HG03175 (cell line): ENCODE data around the gene KRT7.

Source experiments
- ATAC-seq: cut with Tn5 transposase; IDR thresholded peaks from one replicate; pipeline ENCODE4 v1.9.1; 2021; ENCODE audit warnings: mild to moderate bottlenecking, moderate library complexity; ENCODE audit not compliant: unreplicated experiment

The KRT7 gene

DNA sequence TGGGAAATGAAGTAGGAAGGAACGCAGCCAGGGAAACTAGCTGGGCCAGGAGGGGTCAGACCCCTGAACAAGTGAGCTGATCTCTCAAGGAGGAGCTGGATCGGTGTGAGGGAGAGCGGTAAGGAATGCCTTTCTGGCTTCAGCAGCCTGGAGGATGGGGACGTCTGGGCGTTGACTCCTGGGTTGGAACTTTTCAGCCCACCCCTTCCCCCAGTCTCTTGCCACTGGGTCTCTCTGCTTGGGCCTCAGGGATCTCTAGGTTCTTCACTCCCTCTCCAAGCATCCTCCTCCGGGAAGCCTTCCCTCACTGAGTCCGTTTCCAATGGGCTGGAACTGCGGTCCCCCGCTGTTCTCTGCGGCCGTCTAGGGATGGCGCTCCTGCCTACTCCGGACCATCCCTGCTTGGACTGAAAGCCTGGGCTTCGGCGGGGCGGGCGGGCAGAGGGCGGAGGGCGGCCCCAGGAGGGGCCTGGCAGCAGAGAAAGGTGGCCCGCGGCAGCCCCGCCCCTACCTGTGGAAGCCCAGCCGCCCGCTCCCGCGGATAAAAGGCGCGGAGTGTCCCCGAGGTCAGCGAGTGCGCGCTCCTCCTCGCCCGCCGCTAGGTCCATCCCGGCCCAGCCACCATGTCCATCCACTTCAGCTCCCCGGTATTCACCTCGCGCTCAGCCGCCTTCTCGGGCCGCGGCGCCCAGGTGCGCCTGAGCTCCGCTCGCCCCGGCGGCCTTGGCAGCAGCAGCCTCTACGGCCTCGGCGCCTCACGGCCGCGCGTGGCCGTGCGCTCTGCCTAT lies at the start of gene KRT7:
KRT7 (plus strand) TSS at position 570 of the 788 bp plus-strand sequence; CDS start at position 624, 54 bp downstream.
- no peak for ATAC-seq

DNA sequence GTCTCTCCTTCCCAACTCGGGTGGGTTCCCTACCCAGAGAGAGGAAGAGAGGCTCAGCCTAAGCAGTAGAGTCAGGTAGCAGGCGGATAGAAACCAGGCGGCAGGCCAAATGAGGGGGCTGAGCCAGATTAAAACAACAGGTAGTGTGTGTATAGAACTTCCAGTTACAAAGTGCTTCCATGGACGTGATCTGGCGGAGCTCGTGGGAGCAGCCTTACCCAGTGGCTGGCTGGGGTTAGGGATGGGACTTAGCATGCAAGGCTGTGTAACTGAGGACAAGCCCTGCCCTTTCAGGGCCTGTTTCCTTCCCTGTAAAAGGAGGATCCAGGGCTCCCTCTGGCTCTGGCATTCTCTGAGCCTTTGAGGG lies 49.5 kb upstream of the KRT7 start:
- no peak for ATAC-seq

DNA sequence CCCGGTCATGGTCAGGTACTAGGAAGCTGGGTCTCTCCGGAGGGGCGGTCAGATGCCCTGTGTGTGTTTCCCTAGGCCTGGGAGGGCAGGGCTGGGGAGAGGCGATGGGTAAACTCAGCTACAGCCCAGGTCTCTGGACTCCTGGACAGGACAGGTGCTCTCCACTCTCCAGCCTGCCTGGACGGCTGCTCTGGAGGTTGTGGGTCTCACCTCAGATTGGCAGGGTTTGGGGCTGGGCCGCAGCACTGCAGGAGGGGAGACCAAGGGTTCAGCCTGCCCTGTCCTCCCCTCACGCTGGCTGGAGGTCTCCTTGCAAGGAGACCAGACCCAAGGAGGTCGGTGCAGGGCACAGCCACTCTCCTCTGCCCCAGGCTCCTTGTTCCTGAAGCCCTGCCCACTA lies 49.1 kb upstream of the KRT7 start:
- ATAC-seq: no peak

DNA sequence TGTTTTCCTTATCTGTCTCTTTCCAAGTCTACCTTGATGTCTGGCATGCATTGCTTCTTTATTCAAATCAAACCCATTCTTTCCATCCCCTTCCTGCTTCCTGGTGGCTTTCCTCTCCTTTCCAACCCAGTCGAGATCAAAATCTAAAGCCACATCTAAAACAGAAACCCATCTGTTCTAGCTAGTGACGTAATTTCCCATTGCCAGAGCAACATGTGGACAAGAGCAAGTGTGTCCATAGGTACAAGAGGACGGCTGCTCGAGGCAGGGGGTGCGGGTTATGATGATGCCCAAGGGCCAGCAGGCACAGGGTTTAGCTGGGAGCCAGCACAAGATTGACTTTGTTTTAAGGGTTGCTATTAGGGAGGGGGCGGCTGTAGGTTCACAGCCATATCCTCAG lies 48.2 kb upstream of the KRT7 start:
- ATAC-seq: no peak

DNA sequence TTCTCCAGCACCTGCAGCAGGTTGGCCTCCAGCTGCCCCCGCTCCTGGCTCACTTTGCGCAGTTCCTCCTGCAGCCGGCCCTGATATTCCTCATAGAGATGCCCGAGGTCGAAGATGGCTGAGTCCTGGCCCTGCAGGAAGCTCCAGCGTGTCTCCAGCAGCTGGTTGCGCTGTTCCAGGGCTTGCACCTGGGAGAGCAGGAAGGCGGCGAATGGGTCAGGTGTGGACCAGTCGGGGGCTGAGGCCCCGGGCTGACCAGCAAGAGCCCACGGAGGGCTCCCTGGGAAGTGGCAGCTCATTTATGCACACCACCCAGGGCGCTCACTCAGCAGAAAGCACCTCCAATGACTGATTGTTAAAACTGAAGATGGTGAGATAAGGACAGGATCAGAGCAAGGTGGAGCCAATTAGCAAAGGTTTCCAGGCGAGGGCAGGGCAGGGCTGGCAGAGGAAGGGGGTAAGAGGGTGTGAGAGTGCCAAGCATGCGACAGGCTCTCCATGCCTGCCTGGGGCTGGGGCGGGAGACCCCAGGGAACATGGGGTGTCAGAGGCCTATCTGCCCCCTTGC lies 47.6 kb upstream of the KRT7 start:
- no peak for ATAC-seq

DNA sequence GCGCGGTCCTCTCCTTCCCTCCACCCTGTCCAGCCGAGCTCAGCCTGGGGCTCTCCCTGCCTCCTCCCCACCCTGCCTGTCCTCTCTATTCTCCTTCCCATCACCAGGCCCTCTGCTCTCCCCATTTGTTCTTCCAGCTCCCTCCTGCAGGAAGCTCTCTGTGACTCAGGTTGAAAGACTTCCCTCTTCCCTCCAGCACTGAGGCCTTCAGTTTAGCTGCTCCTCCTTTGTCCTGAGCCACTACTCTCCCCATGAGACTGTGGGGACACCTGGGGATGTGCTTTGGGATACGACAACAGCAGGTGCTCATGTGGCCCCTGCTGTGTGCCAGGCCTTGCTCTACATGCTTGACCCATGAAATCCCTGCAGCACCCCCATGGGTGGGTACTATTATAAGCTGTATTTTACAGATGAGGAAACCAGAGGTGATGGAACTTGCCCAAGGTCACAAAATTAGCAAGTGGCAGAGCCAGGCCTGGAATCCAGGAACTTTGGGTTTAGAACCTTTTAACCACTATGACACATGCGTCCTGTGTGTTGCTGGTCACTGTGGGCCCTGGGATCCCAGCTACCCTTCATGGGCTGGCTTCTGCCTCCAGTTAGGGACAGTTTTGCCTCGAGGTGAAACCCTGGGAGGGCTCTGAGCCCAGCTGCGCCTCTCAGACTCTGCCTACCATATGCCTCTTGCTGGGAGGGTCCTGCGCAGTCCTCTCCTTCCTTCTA lies 46.8 kb upstream of the KRT7 start:
- ATAC-seq: no peak

DNA sequence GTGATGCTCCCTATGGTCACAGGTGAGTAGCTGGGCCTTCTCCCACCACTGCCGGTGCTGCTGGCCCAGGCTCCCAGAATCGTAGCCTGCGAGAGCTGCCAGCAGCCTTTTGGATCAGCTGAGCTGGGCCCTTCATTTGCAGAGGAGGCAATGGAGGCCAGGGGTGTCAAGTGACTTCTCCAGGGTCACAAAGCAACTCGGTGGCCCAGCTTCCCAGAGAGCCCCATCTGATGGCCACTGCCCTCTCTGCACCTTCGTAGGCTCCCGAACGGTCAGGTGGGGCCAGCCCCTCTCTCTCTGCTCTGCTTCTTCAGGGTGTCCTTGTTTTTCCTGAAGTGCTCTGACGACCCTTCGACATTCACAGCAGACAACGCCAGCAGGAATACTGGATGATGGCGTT lies 45.8 kb upstream of the KRT7 start:
- no peak for ATAC-seq

DNA sequence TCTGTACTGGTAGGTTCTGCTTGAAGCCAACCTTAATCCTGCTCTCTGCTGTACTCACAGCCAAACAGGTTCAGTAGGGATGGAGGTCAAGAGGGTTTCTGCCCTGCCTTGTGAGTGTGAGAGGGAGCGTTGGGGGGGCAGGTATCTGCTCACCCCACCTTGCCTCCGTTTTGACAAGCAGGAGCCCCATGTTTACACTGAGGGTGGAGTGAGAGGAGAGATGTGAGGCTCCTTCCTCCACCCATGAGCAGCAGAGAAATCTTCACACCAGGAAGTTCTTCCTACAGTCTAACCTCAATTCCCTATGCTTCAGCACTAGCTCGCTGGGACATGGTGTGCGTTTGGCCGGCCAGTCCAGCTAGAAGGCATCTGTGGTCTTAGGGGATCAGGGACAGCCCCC lies 45.4 kb upstream of the KRT7 start:
- ATAC-seq: no peak

DNA sequence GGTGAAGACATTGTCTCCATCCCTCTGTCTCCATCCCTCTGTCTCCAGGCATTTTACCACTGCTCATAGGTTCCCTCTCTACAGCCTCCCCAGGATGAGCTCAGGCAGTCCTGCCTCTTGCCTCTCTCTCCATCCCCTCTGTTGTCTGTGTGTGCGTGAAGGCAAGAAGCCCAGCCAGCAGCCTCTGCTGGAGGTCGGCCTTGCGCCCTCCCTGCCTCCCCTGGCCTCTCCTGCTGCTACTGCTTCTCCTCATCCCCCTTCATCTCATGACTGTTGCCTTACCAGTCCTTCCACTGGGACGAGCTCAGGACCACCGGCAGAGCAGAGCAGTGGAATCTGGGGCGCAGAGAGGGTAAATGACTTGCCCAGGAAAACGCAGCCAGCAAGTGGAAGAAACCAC lies 44.4 kb upstream of the KRT7 start:
- no peak for ATAC-seq

DNA sequence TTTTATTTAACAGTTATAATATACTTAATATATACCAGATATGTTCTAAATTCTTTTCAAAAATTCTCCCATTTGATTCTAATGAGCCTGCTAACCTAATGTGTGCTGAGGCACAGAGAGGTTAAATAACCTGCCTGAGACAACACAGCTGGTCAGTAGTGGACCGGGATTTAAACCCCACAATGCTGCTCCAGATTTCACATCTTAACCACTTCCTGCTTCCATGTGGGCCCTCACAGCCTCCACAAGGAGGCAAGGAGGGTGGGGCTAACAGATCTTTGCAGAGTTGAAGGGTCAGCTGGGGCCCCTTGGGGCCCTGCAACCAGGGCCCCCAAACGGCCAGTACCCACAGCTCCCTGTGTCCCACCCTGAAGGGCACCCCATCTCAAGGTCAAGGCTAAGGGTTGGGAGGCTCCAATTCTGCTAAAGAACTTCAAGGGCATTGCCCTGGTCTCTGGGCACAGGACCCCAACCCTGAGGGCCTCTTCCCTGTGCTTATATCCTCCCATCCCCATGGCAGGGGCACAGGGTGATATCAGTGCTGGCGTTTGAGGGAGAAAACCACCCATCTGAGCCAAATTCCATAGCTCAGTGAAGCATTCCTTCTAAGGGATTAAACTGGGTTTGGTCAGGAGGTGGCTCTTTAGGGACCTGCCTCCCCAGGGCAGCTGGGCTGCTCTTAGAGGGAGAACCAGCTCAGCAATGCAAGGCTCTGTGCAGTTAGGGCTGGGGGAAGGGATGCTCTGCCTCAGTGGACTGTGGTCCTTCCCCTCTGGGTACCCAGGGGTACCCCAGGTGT lies 43.5 kb upstream of the KRT7 start:
- ATAC-seq: no peak

DNA sequence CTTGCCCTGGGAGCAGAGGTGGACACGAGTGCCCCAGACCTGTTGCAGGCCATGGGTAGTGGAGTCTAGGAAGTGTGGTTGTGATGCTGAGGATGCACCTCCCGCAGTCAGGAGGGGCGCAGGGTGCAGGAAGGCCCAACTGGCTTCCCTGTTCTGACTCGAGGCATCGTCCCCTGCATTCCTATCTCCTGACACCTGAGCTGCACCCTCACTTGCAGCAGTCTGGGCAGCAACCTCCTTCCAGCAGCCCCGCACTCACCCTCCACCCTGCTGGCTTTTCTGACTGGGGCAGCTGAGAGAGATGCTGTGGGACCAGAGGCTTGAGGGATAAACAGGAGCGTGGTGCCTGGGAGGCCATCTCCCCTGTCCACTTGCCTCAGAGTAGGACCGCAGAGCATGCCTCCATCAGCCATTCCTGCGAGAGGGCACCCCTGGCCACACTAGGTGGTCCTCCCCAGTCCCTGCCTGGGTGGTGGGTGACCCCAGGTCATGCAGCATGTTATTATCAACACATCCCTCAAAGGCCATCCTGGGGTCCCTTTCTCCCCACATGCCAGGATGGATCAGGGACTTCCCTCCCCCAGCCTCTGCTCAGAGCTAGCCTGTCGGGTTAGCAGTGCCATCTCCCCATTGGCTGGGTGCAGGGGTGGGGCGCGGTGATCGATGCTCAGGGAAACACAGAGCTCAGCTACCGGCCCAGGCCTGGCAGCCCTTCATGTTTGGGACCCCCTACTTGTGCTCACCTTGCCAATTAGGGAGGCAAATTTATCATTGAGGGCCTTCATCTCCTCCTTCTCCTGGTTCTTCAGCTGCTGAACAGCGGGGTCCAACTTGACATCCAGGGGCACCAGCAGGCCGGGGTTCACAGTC lies 41.9 kb upstream of the KRT7 start:
- ATAC-seq: no peak

DNA sequence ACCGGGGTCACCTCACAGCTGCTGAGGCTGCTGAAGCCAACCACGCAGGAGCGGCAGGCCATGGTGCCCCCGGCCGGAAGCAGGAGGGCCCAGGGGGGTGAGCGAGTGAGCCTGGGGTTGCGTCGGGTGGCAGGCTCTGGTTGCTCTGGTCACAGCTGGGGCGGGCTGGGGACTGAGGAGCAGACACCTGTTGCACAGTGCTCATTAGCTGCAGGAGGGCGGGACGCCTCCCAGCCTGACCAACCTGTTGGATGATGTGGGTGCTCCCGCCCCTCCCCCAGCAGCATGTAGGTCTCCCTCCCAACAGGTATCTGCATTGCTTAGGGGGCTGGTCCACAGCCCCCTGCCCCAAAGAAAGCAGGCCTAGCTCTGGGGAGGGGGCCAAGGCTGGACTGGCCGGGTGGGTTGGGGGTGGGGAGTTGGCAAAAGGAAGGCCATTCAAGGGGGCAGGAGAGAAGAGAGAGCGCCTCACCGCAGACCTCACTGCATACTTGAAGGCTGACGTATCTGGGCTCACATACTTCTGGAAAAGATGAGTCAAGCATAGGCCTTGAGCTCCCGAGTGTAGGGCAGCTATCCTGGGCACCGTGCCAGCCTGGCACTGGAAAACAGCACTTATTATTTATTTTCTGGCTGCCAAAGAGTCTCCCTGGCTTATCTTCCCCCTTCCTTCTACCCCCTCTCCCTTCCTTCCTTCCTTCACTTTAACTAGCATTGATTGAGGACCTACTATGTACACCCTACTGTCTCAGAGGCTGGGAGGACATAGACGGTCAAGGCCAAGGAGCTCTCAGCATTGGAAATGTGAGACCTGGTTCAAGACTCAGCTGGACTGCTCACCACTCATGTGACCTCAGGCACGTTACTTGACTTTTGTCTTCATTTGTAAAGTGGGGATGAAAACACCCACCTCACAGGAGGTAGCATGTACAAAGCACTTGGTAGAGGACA lies 40.9 kb upstream of the KRT7 start, which contains the start of gene KRT80:
KRT80 (minus strand) TSS at position 174 of the 951 bp plus-strand sequence; CDS start at position 62, 112 bp downstream.
- no peak for ATAC-seq

DNA sequence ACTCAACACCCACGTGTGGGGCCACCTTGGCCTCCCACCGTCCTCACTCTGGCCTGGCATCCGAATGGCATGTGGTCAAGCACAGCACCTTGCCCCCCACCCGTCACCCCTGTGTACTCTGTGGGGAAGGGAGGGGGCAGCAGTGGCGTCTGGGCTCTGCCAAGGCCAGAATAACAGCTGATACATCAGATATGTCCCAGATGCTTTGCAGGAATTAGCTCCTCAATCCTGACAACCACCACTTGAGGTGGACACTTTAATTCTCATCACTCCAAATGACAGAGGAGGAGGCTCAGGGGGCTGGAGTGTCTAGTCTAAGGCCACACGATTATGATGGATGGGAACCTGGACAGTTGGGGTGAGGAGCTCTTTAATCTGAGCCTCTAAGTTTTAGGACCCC lies 39.5 kb upstream of the KRT7 start:
- no peak for ATAC-seq

DNA sequence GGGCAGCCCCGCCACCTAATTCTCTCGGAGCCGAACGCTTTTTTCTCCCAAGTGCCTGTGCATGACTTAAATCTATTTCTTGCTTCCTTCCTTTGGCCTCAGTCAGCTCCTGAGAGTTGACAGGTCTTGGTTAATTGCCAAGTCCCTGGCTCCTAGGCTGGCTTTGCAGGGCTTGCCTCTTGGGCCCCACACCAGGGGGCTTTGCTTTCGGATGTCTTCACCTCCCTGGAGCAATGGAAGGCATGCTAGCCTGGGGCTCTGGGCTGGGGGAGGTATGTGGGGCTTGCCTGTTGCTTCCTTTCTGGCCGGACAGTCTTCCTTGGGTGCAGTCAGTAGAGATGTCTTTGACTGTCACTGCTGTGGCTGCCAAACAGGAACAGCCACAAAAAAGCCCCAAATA lies 39.1 kb upstream of the KRT7 start:
- ATAC-seq: no peak

DNA sequence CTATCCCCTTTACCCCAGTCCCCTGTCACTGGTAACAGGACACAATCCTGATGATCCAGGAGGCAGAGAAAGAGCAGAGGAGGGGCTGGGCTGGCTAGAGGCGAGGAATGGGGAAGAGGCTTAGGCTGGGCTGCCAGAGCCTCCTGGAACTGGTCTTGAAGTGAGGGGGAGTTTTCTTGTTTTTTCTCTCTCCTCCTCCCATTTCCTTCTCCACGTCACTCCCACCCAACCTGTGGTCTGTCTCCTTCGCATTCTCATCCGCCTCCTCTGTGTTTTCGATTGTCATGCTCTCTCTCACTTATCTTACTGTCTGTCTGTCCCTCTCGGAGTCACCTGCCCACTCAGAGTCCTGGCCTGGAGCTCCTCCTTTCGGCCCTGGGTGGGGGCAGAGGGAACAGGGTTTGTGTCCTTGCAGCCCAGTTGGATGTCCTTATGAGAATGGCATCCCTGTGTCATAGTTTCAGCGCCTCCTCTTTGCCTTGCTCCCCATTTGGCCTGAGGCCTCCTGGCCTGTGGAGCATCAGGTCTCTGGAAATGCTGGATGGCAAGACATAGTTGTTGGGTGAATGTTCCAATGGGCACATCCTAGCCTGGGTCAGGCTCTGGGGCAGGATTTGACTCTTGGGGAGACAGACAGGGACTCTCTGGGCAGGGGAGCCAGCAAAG lies 37.8 kb upstream of the KRT7 start:
- ATAC-seq: no peak

DNA sequence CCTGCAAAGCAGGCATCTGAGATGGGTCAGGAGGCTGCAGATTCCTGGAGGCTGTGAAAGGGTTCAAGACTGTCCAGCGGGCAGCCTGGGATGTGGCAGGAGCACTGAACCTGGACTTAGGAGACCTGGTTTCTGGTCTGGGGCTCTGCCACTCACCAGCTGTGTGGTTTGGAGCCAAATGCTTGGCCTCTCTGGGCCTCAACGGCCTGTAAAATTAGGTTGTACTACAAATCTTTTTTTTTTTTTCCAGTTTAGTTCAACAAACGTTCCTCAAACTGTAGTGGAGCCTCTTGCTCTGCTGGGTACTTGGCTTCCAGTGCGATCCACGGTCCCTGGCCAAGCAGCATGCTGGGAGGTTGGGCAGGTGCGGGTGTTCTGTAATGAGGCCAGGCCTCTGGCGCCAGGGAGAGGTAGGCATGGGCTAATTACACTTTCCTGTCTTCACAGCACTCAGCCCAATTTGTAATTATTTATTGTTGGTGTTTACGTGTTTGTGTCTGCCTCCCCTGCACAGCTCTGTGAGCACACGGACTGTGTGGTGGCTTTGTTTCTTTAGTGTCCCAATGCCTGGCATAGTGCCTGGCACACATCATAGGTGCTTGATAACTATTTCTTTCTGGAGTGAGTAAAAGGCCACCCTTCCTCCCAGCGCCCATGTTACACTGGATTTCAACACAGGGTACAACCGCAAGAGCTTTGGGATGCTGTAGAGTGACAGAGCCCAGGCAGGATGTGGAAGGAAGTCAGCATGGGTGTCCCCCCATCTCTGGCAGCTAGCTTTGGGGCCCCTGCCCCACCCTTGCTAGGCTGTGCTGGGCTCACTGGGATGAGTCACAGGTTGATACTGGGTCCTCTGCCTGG lies 35.4 kb upstream of the KRT7 start:
- no peak for ATAC-seq

DNA sequence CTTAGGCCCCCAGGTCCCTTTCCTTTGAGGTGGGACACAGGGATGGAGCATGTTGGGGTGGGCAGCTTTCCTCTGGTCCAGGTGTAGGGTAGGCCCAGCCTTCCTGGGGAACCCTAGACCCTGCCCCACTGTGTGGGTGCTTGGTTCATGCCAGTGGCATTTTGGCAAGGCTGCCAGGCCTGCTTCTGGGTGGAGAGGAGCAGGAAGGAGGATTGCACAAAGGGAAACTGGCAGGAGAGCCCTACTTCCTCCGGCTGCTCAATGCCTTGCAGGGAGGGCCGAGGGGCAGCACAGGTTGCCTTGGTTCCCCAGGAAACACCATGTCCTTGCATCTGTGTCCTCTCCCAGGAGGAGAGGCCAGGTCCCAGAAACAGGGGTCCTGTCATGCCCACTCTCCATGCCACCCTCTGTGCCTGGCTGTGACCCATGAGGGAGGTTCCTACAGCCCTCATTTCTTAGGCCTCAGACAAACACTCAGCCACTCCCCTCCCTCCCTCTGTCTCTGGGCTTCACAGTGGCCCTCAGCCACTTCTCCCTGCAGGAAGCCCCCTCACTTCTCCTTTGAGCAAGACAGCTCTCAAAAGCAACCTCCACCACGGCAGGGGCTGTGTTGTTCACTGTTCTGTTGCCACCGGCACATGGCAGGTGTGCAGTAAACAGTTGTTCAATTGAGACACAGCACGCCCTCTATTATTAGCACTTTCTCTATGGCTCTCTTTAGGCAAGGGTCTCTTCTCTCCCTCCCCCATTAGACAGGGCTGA lies 34.4 kb upstream of the KRT7 start:
- ATAC-seq: no peak
